Osteoblast (primary cell): ENCODE data around the gene PGS1. TPM values are rescaled to one million over a fixed set of nuclear protein-coding genes. Genes with fewer than 3 reads are reported as not detected.

ENCODE experiments used
- DNase-seq: peaks from one replicate; pipeline ENCODE4 v3.0.0; 2011; ENCODE audit warnings: low spot score, mixed read lengths; ENCODE audit not compliant: insufficient read length; ENCODE audit errors: missing footprints
- H2AFZ ChIP-seq: 2 replicates; pipeline ENCODE4 v1.6.0; 2011; ENCODE audit warnings: mild to moderate bottlenecking, low read length
- H3K27ac ChIP-seq: 2 replicates; pipeline ENCODE4 v1.5.1; 2011; ENCODE audit warnings: mild to moderate bottlenecking, low read depth, low read length, moderate library complexity
- H3K27me3 ChIP-seq: 2 replicates; pipeline ENCODE4 v1.6.0; 2012; ENCODE audit warnings: mild to moderate bottlenecking, control low read depth, inconsistent platforms, low read length, moderate library complexity; ENCODE audit not compliant: insufficient read depth
- H3K36me3 ChIP-seq: 2 replicates; pipeline ENCODE4 v1.5.1; 2011; ENCODE audit warnings: mild to moderate bottlenecking, low read length, control low read depth, moderate library complexity; ENCODE audit not compliant: insufficient read depth
- H3K4me1 ChIP-seq: 2 replicates; pipeline ENCODE4 v1.5.1; 2011; ENCODE audit warnings: mild to moderate bottlenecking, low read length, control low read depth, moderate library complexity; ENCODE audit not compliant: insufficient read depth
- H3K4me2 ChIP-seq: 2 replicates; pipeline ENCODE4 v1.6.0; 2011; ENCODE audit warnings: mild to moderate bottlenecking, low read length; ENCODE audit not compliant: insufficient read depth
- H3K4me3 ChIP-seq: fragments of 200-600 bp; sonication (generic); 3 replicates; pipeline ENCODE4 v1.5.1; 2012; ENCODE audit warnings: mild to moderate bottlenecking, low read length, inconsistent platforms; ENCODE audit not compliant: insufficient read depth
- H3K79me2 ChIP-seq: 2 replicates; pipeline ENCODE4 v1.6.0; 2012; ENCODE audit warnings: mild to moderate bottlenecking, low read length, control low read depth, inconsistent platforms; ENCODE audit not compliant: insufficient read depth
- H3K9me3 ChIP-seq: 2 replicates; pipeline ENCODE4 v1.5.1; 2011; ENCODE audit warnings: low read depth, low read length, control low read depth
- H4K20me1 ChIP-seq: 2 replicates; pipeline ENCODE4 v1.6.0; 2012; ENCODE audit warnings: mild to moderate bottlenecking, low read length, control low read depth; ENCODE audit not compliant: insufficient read depth
- CTCF ChIP-seq: IDR thresholded peaks from 2 replicates; pipeline ENCODE4 v1.5.1; 2011; ENCODE audit warnings: mild to moderate bottlenecking, low read depth, low read length, moderate library complexity; ENCODE audit errors: extremely low read depth
- total RNA-seq: library from RNA; depleted of rRNA; stranded (reverse); fragments of >200 nt; gene quantifications from 2 replicates; pipeline ENCODE4 v1.2.3, GENCODE V29; 2012

Gene PGS1
- total RNA-seq, 1 donor, result 34.4 TPM

- TF ChIP-seq CTCF, result no peak
- no peak overlapping the region for H3K27ac ChIP-seq
- no peaks in the 10 kb centered on the region for H3K4me1 ChIP-seq
- H3K4me2 ChIP-seq, result no peak overlapping the region
- H2AFZ ChIP-seq, result no peak overlapping the region
- no peaks in the 10 kb centered on the region for H3K79me2 ChIP-seq
- no peak for DNase-seq
- H3K4me3 ChIP-seq, result no peak overlapping the region
- H3K9me3 ChIP-seq, result no peaks in the 10 kb centered on the region
- no peaks in the 10 kb centered on the region for H3K36me3 ChIP-seq
- H3K27me3 ChIP-seq, result peaks cover 8% of the 10 kb centered on the region
- no peaks in the 10 kb centered on the region for H4K20me1 ChIP-seq
Measured at GRCh38 chr17:78469443-78469842, 91.0 kb downstream of the PGS1 start.

DNA sequence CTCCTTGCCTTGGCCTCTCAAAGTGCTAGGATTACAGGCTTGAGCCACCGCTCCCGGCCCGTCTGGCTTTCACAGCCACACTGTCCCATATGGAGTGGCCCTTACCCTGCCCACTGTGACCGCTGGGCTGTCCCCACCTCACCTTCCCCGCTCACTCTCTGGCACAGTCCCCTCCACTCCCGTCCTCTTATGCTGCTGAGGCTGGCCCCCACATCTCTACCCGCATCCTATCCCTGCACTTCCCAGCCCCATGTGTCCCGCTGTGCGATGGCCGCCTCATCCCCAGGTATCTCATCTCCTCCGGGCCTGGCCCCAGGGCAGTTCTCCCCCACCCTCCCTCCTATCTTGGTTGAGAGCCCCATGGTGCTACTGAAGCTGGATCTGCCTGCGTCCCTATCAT lies 93.2 kb downstream of the PGS1 start:
- H3K4me2 ChIP-seq, result no peak overlapping the region
- H3K79me2 ChIP-seq, result no peaks in the 10 kb centered on the region
- no peaks in the 10 kb centered on the region for H3K9me3 ChIP-seq
- no peaks in the 10 kb centered on the region for H3K4me1 ChIP-seq
- no peak overlapping the region for H2AFZ ChIP-seq
- H3K27ac ChIP-seq, result no peak overlapping the region
- DNase-seq, result peak; percentile 75
- no peak for TF ChIP-seq CTCF
- H3K36me3 ChIP-seq, result no peaks in the 10 kb centered on the region
- no peak overlapping the region for H3K4me3 ChIP-seq
- peaks cover 16% of the 10 kb centered on the region for H3K27me3 ChIP-seq
- no peaks in the 10 kb centered on the region for H4K20me1 ChIP-seq

GRCh38 chr17:78472035-78472905 lies 93.8 kb downstream of the PGS1 start:
- Histone ChIP-seq H3K4me2 (no peak overlapping the region), H3K27me3 (peaks cover 16% of the 10 kb centered on the region), H3K36me3 (no peaks in the 10 kb centered on the region), H3K4me1 (no peaks in the 10 kb centered on the region), H2AFZ (no peak overlapping the region), H4K20me1 (no peaks in the 10 kb centered on the region), H3K9me3 (no peaks in the 10 kb centered on the region), H3K4me3 (no peak overlapping the region), H3K79me2 (no peaks in the 10 kb centered on the region), H3K27ac (no peak overlapping the region)
- peak; percentile 76 for DNase-seq
- TF ChIP-seq CTCF, result no peak

GRCh38 chr17:78473951-78474613 lies 95.6 kb downstream of the PGS1 start:
- no peak overlapping the region for H2AFZ ChIP-seq
- no peak overlapping the region for H3K4me2 ChIP-seq
- no peaks in the 10 kb centered on the region for H4K20me1 ChIP-seq
- DNase-seq, result no peak
- no peaks in the 10 kb centered on the region for H3K36me3 ChIP-seq
- no peaks in the 10 kb centered on the region for H3K9me3 ChIP-seq
- no peaks in the 10 kb centered on the region for H3K4me1 ChIP-seq
- no peak overlapping the region for H3K4me3 ChIP-seq
- H3K27ac ChIP-seq, result no peak overlapping the region
- H3K79me2 ChIP-seq, result no peaks in the 10 kb centered on the region
- no peak for TF ChIP-seq CTCF
- peaks cover 16% of the 10 kb centered on the region for H3K27me3 ChIP-seq
